Tibial nerve (tissue), 4 donors: ENCODE data around the gene STK25. TPM values are rescaled to one million over a fixed set of nuclear protein-coding genes. Genes with fewer than 3 reads are reported as not detected.

Source experiments
- DNase-seq, 2 donors: peaks; one replicate each; pipeline ENCODE4 v3.0.0-alpha.2; 2019; ENCODE audit warnings: low spot score in 2 of 2
- H3K27ac ChIP-seq, 4 donors: fragments of 200-600 bp; sonication (generic) in 3 of 4; one replicate each; pipeline ENCODE4 v1.5.1; 2017 to 2019; ENCODE audit warnings: mild to moderate bottlenecking in 1 of 4
- H3K27me3 ChIP-seq, 2 donors: fragments of 200-600 bp; sonication (generic) in 1 of 2; one replicate each; pipeline versions ENCODE4 v1.5.1 to v1.6.0; 2017 to 2019
- H3K36me3 ChIP-seq, 3 donors: fragments of 200-600 bp; sonication (generic); one replicate each; pipeline ENCODE4 v1.5.1; 2018 to 2019
- H3K4me1 ChIP-seq, 4 donors: fragments of 200-600 bp; sonication (generic) in 3 of 4; one replicate each; pipeline ENCODE4 v1.5.1; 2017 to 2019
- H3K4me3 ChIP-seq, 4 donors: fragments of 200-600 bp; sonication (generic) in 3 of 4; one replicate each; pipeline ENCODE4 v1.5.1; 2017 to 2019; ENCODE audit warnings: mild to moderate bottlenecking in 1 of 4, moderate library complexity in 1 of 4
- H3K9me3 ChIP-seq, 4 donors: fragments of 200-600 bp; sonication (generic) in 3 of 4; one replicate each; pipeline ENCODE4 v1.5.1; 2017 to 2019
- EP300 ChIP-seq, 2 donors: sonication (generic); formaldehyde crosslinking; IDR thresholded peaks; one replicate each; pipeline ENCODE4 v1.6.1; 2017; ENCODE audit warnings: antibody characterized with exemption in 2 of 2, mild to moderate bottlenecking in 1 of 2
- POLR2A ChIP-seq, 2 donors: fragments of 450-650 bp; IDR thresholded peaks; one replicate each; pipeline ENCODE4 v1.6.1; 2017; ENCODE audit warnings: antibody characterized with exemption in 2 of 2, mild to moderate bottlenecking in 2 of 2, moderate library complexity in 2 of 2
- WGBS, 2 donors: methylation state at CpG; one replicate each; pipeline ENCODE4 v1.1.5; 2018; 5-methylcytosine and 5-hydroxymethylcytosine counted together
- total RNA-seq, 4 donors: library from RNA; depleted of rRNA; stranded (reverse); fragments of >200 nt; gene quantifications; one replicate each; pipeline ENCODE4 v1.1.0, GENCODE V29; 2016
- TF ChIP-seq, protein P1 (sequence below), 5 experiments: fragments of 200-600 bp in 3 of 5; fragments of 450-650 bp in 2 of 5; sonication (generic) in 3 of 5; IDR thresholded peaks; one replicate each; pipeline ENCODE4 v1.5.1; 2016 to 2019; ENCODE audit warnings: antibody characterized with exemption in 5 of 5, mild to moderate bottlenecking in 3 of 5, moderate library complexity in 2 of 5

Gene STK25
- total RNA-seq, 4 donors from 2014 or later, result 234 to 301 (median 275) TPM

DNA sequence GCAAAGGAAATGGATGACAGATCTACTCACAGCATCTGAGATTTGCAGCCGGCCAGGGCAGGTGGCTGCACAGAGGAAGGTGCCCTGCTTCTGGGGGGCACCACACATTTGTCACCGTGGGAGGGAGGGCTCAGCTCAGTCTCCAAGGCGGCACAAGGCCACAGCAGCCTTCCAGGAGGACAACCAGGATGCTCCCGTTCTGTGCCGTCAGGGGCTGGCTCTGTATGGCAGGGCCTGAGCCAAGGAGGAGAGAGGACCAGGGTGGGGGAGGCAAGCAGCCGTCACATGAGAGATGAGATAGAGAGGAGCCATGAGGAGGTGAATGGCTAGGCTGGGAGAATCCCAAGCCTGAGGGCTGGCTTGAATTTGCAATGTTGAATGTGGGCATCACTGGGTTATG is 45.6 kb upstream of the STK25 start:
- TF ChIP-seq POLR2A (IDR thresholded peaks at IDR 0.05) (no peak), EP300 (IDR thresholded peaks at IDR 0.05) (no peak)
- TF ChIP-seq, protein P1, sequence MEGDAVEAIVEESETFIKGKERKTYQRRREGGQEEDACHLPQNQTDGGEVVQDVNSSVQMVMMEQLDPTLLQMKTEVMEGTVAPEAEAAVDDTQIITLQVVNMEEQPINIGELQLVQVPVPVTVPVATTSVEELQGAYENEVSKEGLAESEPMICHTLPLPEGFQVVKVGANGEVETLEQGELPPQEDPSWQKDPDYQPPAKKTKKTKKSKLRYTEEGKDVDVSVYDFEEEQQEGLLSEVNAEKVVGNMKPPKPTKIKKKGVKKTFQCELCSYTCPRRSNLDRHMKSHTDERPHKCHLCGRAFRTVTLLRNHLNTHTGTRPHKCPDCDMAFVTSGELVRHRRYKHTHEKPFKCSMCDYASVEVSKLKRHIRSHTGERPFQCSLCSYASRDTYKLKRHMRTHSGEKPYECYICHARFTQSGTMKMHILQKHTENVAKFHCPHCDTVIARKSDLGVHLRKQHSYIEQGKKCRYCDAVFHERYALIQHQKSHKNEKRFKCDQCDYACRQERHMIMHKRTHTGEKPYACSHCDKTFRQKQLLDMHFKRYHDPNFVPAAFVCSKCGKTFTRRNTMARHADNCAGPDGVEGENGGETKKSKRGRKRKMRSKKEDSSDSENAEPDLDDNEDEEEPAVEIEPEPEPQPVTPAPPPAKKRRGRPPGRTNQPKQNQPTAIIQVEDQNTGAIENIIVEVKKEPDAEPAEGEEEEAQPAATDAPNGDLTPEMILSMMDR (IDR thresholded peaks at IDR 0.05), result no peak
- 60 to 68% methylated on average over 6 of the region's 6 CpGs for WGBS, 2 donors
- Histone ChIP-seq H3K27ac (no peak overlapping the region), H3K4me3 (no peak overlapping the region), H3K9me3 (peaks cover 0 to 28% (median 3%) of the 10 kb centered on the region in 4 donors), H3K4me1 (peaks cover 0 to 7% (median 0%) of the 10 kb centered on the region in 4 donors), H3K27me3 (peaks cover 0 to 40% of the 10 kb centered on the region in 2 donors), H3K36me3 (no peaks in the 10 kb centered on the region)
- no peak for DNase-seq

DNA sequence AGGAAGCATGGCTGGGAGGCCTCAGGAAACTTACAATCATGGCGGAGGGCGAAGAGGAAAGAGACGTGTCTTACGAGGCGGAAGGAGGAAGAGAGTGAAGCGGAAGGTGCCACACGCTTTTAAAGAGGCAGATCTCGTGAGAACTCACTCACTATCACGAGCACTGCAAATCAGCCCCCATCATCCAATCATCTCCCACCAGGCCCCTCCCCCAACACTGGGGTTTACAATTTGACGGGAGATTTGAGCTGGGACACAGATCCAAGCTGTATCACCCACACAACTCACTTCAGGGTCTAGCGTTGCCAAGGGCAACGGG is 45.1 kb upstream of the STK25 start:
- Histone ChIP-seq H3K27ac (no peak overlapping the region), H3K4me3 (no peak overlapping the region), H3K36me3 (no peaks in the 10 kb centered on the region), H3K9me3 (peaks cover 0 to 28% (median 3%) of the 10 kb centered on the region in 4 donors), H3K27me3 (peaks cover 0 to 42% of the 10 kb centered on the region in 2 donors), H3K4me1 (peaks cover 0 to 3% (median 0%) of the 10 kb centered on the region in 4 donors)
- DNase-seq, result no peak
- 78 to 82% methylated on average over 10 to 12 of the region's 12 CpGs for WGBS, 2 donors
- TF ChIP-seq, protein P1 (IDR thresholded peaks at IDR 0.05), result no peak

DNA sequence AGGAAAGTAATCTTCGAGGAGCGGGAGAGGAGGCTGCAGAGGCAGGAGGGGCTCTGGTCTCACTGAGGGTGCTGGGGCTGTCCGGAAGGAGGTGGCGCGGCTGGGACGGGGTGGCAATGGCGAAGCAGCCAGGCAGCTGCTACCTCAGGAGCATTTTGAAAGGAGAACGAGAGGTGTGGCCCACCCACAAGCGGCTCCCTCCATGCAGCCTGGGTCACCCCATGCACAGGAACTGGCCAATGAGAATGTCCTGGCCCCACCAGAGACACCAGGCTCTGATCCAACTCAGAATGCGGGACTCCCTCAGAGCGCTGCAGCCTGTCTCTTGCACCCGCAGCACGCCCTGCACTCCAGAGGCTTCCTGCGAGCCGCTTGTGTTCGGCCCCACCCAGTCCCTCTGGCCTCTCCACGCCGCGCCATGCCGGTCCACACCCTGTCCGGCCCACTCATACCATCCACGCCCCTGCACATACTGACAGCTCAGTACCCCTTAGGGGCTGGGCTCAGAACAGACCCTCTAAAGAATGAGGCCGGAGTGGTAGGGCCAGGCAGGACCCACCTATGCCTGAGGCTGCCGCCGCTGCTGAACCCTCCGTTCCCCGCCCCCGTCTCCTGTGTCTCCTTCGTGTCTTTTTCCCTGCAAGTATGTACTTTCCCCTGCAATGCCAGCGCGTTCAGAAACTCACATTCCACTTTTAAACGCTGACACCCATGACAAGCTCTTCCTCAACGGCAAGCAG is 43.8 kb upstream of the STK25 start:
- Histone ChIP-seq H3K36me3 (no peaks in the 10 kb centered on the region), H3K27me3 (peaks cover 0 to 42% of the 10 kb centered on the region in 2 donors), H3K27ac (no peak overlapping the region), H3K4me3 (no peak overlapping the region), H3K9me3 (peaks cover 0 to 20% (median 3%) of the 10 kb centered on the region in 4 donors), H3K4me1 (peaks cover 0 to 5% (median 0%) of the 10 kb centered on the region in 4 donors)
- no peak for DNase-seq
- TF ChIP-seq, protein P1 (IDR thresholded peaks at IDR 0.05), result no peak
- TF ChIP-seq EP300 (IDR thresholded peaks at IDR 0.05), result no peak
- no peak for TF ChIP-seq POLR2A (IDR thresholded peaks at IDR 0.05)
- WGBS, 2 donors, result 61 to 68% methylated on average over 32 to 33 of the region's 33 CpGs

DNA sequence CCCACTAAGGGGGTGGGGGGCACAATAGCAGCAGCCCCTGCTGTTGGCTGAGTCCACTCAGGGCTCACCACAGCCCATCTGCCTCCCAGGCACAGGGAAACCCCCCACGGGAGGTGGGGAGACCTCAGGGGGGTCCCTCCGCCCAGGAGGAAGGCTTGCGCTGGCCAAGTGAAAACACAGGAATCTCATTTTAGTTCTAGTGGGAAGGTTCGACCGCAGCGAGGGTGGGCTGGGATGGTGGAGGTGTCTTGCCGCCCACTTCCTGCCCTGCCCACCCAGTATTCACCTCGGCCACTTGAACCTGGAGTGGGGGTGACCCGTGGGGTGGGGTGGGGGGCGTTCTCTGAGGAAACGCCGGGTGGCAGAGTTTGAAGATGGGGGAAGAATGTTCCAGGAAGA is 43.2 kb upstream of the STK25 start:
- H3K36me3 ChIP-seq, result no peaks in the 10 kb centered on the region
- H3K4me1 ChIP-seq, result peaks cover 0 to 11% (median 0%) of the 10 kb centered on the region in 4 donors
- DNase-seq, result no peak
- WGBS, 2 donors, result 55 to 68% methylated on average over 12 of the region's 12 CpGs
- H3K4me3 ChIP-seq, result no peak overlapping the region
- peaks cover 0 to 14% (median under 1%) of the 10 kb centered on the region in 4 donors for H3K9me3 ChIP-seq
- peaks cover 0 to 48% of the 10 kb centered on the region in 2 donors for H3K27me3 ChIP-seq
- H3K27ac ChIP-seq, result no peak overlapping the region
- TF ChIP-seq EP300 (IDR thresholded peaks at IDR 0.05) (no peak), POLR2A (IDR thresholded peaks at IDR 0.05) (no peak)
- TF ChIP-seq, protein P1 (IDR thresholded peaks at IDR 0.05), result no peak
